Kidney (tissue), 14 donors: ENCODE results near the gene CD40LG. TPM values are rescaled to one million over a fixed set of nuclear protein-coding genes. Genes with fewer than 3 reads are reported as not detected.

ENCODE experiments used
- DNase-seq, 5 donors: peaks; one replicate each; pipeline ENCODE4 v3.0.0-alpha.2; 2013 to 2020
- FAIRE-seq: peaks from 2 replicates; lab custom pipeline; 2012; peaks lifted over from hg19 to GRCh38; lab: Jason Lieb, UNC
- H3K27ac ChIP-seq, 2 donors: one replicate each; pipeline ENCODE4 v1.7.0; 2013; ENCODE audit warnings: low read depth in 2 of 2, low read length in 2 of 2, inconsistent platforms in 1 of 2
- H3K27me3 ChIP-seq: one replicate; pipeline ENCODE4 v1.7.1; 2013; ENCODE audit warnings: low read length, inconsistent platforms; ENCODE audit not compliant: control insufficient read depth, insufficient read depth
- H3K36me3 ChIP-seq, 3 donors: one replicate each; pipeline versions ENCODE4 v1.7.0 to v1.7.1; 2013; ENCODE audit warnings: low read length in 3 of 3, control low read depth in 1 of 3, inconsistent platforms in 1 of 3; ENCODE audit not compliant: insufficient read depth in 3 of 3, control insufficient read depth in 2 of 3
- H3K4me1 ChIP-seq, 3 donors: one replicate each; pipeline versions ENCODE4 v1.7.0 to v1.7.1; 2013; ENCODE audit warnings: low read length in 3 of 3, inconsistent platforms in 1 of 3, low read depth in 1 of 3; ENCODE audit not compliant: control insufficient read depth in 2 of 3, insufficient read depth in 2 of 3
- H3K4me3 ChIP-seq, 3 donors: one replicate each; pipeline versions ENCODE4 v1.7.0 to v1.8.1; 2013; ENCODE audit warnings: low read length in 3 of 3, control low read depth in 1 of 3, inconsistent platforms in 1 of 3
- H3K9ac ChIP-seq, 3 donors: one replicate each; pipeline versions ENCODE4 v1.7.0 to v1.7.1; 2013; ENCODE audit warnings: low read length in 3 of 3, control low read depth in 1 of 3, inconsistent platforms in 1 of 3
- H3K9me3 ChIP-seq, 3 donors: one replicate each; pipeline versions ENCODE4 v1.7.0 to v1.7.1; 2013; ENCODE audit warnings: low read length in 3 of 3, control low read depth in 1 of 3, inconsistent platforms in 1 of 3; ENCODE audit not compliant: control insufficient read depth in 2 of 3, insufficient read depth in 1 of 3
- CTCF ChIP-seq: IDR thresholded peaks from 3 replicates; pipeline ENCODE4 v1.5.1; 2012; ENCODE audit warnings: mild to moderate bottlenecking, moderate library complexity, borderline replicate concordance; ENCODE audit not compliant: insufficient read depth; ENCODE audit errors: extremely low read depth
- intact Hi-C: fragments of 100-400 bp; cut with DNase I; formaldehyde crosslinking; loops from one replicate; pipeline ENCODE4 v1.11.1; 2022
- polyA plus RNA-seq: library from polyadenylated mRNA; stranded (reverse); fragments of 350-450 nt; fragmentation: Illumina TruSeq; extraction: RNeasy Lipid Tissue Mini Kit (QIAGEN cat#74804); gene quantifications from one replicate; pipeline ENCODE4 v1.2.3, GENCODE V29; 2014; ENCODE audit warnings: low read depth, low replicate concordance; ENCODE audit not compliant: insufficient read depth
- total RNA-seq: library from RNA; stranded (reverse); fragmentation: NEBNext Ultra II Directional; extraction: Animal tissue kit (Norgen Biotek cat#: 25700); gene quantifications from one replicate; pipeline ENCODE4 v1.2.1, GENCODE V29; 2021
- donor health status: control.
- donor health status: control.
- donor health status: control.
- donor health status: control.
- donor health status: control.
- donor health status: DM: yes; HTN: yes; CAD: no.
- donor health status: Normal renal cell carcinoma (clear cell type).

Gene CD40LG
- total and polyA plus RNA-seq, 2 donors from 2014 or later = 0.22 to 0.85 TPM

- no peaks in the 10 kb centered on the region for H3K4me1 ChIP-seq
- H3K4me3 ChIP-seq = no peak overlapping the region
- H3K36me3 ChIP-seq = no peaks in the 10 kb centered on the region
- DNase-seq (no peak), FAIRE-seq (no peak)
- H3K27ac ChIP-seq = no peak overlapping the region
- H3K9ac ChIP-seq = no peak overlapping the region
- TF ChIP-seq CTCF = no peak
- intact Hi-C loops = no loop called here
- no peaks in the 10 kb centered on the region for H3K9me3 ChIP-seq
- no peaks in the 10 kb centered on the region for H3K27me3 ChIP-seq
These were observed 10.2 kb downstream of the CD40LG start for GRCh38 chrX:136658151-136658550.

DNA sequence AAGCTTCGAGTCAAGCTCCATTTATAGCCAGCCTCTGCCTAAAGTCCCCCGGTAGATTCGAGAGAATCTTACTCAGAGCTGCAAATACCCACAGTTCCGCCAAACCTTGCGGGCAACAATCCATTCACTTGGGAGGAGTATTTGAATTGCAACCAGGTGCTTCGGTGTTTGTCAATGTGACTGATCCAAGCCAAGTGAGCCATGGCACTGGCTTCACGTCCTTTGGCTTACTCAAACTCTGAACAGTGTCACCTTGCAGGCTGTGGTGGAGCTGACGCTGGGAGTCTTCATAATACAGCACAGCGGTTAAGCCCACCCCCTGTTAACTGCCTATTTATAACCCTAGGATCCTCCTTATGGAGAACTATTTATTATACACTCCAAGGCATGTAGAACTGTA, 11.2 kb downstream of the CD40LG start:
- Histone ChIP-seq H3K36me3 (no peaks in the 10 kb centered on the region), H3K27me3 (no peaks in the 10 kb centered on the region), H3K9ac (no peak overlapping the region), H3K4me1 (no peaks in the 10 kb centered on the region), H3K9me3 (no peaks in the 10 kb centered on the region), H3K4me3 (no peak overlapping the region), H3K27ac (no peak overlapping the region)
- no peak for FAIRE-seq
- intact Hi-C loops = no loop called here
- no peak for TF ChIP-seq CTCF
- no peak for DNase-seq

- Histone ChIP-seq H3K9ac (no peak overlapping the region), H3K4me1 (no peaks in the 10 kb centered on the region), H3K27me3 (no peaks in the 10 kb centered on the region), H3K27ac (no peak overlapping the region), H3K36me3 (no peaks in the 10 kb centered on the region), H3K9me3 (no peaks in the 10 kb centered on the region), H3K4me3 (no peak overlapping the region)
- FAIRE-seq (no peak), DNase-seq (no peak)
- intact Hi-C loops = no loop called here
- no peak for TF ChIP-seq CTCF
These were observed 12.9 kb downstream of the CD40LG start for GRCh38 chrX:136660896-136661295.

DNA sequence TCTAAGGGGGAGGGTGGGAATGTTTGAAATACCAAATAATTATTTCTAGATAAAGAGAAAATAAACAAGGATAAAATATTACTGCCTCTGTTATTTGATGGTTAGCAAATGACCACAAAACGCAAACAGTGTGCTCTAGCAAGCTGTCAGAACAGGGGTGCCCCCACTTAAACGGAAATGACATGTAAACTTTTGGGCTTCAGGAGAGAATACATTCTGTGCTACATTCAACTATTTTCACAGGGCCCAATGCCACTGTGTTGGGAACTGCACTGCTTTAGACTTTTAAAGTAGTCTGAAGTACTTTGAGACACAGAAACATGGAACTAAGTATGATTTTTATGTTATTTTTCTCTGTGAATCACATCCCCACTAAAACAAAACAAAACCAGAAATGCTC, 14.1 kb downstream of the CD40LG start:
- Histone ChIP-seq H3K4me3 (no peak overlapping the region), H3K9ac (no peak overlapping the region), H3K4me1 (no peaks in the 10 kb centered on the region), H3K36me3 (no peaks in the 10 kb centered on the region), H3K9me3 (no peaks in the 10 kb centered on the region), H3K27me3 (no peaks in the 10 kb centered on the region), H3K27ac (no peak overlapping the region)
- no peak for FAIRE-seq
- DNase-seq = peak in 1 of 5 donors; percentile 2
- intact Hi-C loops = no loop called here
- no peak for TF ChIP-seq CTCF
